ENCODE results near the gene TRIM75. TPM values are rescaled to one million over a fixed set of nuclear protein-coding genes. Genes with fewer than 3 reads are reported as not detected.
"Not testable (repeated sequence)": the region's sequence is repeated elsewhere in the genome, so short reads cannot be mapped to it uniquely, and the experiment has no call there.

TRIM75 gene
- total and polyA plus RNA-seq, 7 donors: not detected

DNA sequence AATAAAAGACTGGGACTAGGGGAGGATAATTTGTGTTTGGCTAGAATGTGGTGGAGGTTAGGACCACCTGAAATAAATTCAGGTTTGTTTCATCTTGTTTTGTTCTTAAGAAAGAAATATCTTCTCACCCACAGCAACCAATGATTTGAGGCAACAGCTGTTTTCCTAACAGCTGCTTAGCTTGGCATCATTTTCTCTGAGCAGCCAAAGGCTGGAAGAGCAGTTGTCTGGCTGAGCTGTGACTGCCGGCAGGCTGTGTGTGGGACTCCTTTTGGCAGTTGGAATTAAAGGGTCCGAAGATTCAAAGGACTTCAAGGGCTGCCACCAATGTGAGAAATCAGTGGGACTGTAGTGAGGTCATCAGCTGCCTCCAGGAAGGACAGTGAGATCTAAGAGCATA lies 5.0 kb downstream of the TRIM75 start:
- intact Hi-C loops (cut with DNase I): no loop called here
- no peak for ATAC-seq
- 14 to 31% (median 24%) methylated on average over 2 of the region's 2 CpGs for WGBS, 3 donors

DNA sequence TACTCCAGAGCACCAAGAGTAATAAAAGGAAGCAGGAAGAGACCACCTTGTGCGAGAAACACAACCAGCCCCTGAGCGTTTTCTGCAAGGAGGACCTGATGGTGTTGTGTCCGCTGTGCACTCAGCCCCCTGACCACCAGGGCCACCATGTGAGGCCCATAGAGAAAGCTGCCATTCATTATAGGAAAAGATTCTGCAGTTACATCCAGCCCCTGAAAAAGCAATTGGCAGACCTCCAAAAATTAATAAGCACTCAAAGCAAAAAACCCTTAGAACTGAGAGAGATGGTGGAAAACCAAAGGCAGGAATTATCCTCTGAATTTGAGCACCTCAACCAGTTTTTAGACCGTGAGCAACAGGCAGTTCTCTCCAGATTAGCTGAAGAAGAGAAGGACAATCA lies 5.7 kb downstream of the TRIM75 start:
- no peaks in the 10 kb centered on the region for H3K4me1 ChIP-seq
- H3K9me3 ChIP-seq: no peaks in the 10 kb centered on the region
- TF ChIP-seq, protein P1, sequence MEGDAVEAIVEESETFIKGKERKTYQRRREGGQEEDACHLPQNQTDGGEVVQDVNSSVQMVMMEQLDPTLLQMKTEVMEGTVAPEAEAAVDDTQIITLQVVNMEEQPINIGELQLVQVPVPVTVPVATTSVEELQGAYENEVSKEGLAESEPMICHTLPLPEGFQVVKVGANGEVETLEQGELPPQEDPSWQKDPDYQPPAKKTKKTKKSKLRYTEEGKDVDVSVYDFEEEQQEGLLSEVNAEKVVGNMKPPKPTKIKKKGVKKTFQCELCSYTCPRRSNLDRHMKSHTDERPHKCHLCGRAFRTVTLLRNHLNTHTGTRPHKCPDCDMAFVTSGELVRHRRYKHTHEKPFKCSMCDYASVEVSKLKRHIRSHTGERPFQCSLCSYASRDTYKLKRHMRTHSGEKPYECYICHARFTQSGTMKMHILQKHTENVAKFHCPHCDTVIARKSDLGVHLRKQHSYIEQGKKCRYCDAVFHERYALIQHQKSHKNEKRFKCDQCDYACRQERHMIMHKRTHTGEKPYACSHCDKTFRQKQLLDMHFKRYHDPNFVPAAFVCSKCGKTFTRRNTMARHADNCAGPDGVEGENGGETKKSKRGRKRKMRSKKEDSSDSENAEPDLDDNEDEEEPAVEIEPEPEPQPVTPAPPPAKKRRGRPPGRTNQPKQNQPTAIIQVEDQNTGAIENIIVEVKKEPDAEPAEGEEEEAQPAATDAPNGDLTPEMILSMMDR (IDR thresholded peaks at IDR 0.05): no peak
- DNase-seq (no peak), ATAC-seq (no peak)
- H3K27me3 ChIP-seq (ENCODE audit: insufficient read depth in 3 of 3, low read length in 2 of 3): no peaks in the 10 kb centered on the region
- intact Hi-C loops (cut with DNase I): no loop called here
- H3K4me3 ChIP-seq: no peak overlapping the region
- H3K27ac ChIP-seq: no peak overlapping the region
- WGBS, 3 donors: 50 to 65% (median 59%) methylated on average over 4 of the region's 4 CpGs
- H3K36me3 ChIP-seq (ENCODE audit: insufficient read depth in 1 of 2, low read depth in 1 of 2): no peaks in the 10 kb centered on the region

More for the DNA sequence above, 5.0 kb downstream of the TRIM75 start:
- Histone ChIP-seq H3K36me3 (ENCODE audit: insufficient read depth in 1 of 2, low read depth in 1 of 2) (no peaks in the 10 kb centered on the region), H3K4me3 (no peak overlapping the region), H3K9me3 (no peaks in the 10 kb centered on the region), H3K27me3 (ENCODE audit: insufficient read depth in 3 of 3, low read length in 2 of 3) (no peaks in the 10 kb centered on the region), H3K4me1 (no peaks in the 10 kb centered on the region), H3K27ac (no peak overlapping the region)
- DNase-seq: no peak
- TF ChIP-seq, protein P1 (IDR thresholded peaks at IDR 0.05): no peak

DNA sequence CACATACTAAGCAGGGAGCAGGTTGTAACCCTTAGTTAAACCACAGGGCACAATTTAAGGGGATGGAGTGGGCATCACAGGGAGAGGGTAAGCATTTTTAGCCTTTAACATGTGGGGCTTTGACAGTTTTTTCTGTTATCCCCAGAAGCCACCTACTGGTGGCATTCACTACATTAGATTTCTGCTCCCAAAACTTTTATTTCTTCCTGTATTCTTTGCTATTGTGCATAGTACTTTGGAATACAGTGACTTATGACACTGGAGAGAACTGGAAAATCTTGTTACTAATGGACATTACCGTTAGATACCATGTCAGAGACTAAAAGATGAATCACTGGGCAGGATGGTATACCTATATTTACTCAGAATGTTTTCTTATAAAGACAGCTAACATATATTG lies 7.3 kb downstream of the TRIM75 start:
- intact Hi-C loops (cut with DNase I): no loop called here

DNA sequence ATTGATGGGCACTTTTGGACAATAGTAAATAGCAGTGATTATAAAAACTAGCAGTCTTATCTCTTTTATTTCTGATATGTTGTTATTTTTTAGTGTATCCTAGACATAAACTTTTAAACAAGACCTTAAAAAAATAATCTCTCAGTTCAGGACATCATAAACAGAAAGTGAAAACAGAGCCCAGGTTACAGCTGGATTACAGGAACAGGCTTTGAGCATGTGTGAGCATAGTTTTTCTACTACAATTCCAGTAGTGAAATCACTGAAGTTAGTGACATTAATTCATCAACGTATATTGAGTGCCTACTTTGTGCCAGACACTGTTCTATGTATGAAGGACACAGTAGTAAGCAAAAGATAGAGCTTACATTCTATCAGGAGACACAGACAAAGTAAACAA lies 16.9 kb downstream of the TRIM75 start:
- H3K27ac ChIP-seq: no peak overlapping the region
- peaks cover 0 to 4% of the 10 kb centered on the region in 2 donors for H3K36me3 ChIP-seq (ENCODE audit: insufficient read depth in 1 of 2, low read depth in 1 of 2)
- H3K4me3 ChIP-seq: no peak overlapping the region
- intact Hi-C loops (cut with DNase I): no loop called here
- H3K27me3 ChIP-seq (ENCODE audit: insufficient read depth in 3 of 3, low read length in 2 of 3): no peaks in the 10 kb centered on the region
- 77 to 85% (median 83%) methylated on average over 1 of the region's 1 CpG for WGBS, 3 donors
- no peaks in the 10 kb centered on the region for H3K4me1 ChIP-seq
- DNase-seq: no peak
- TF ChIP-seq, protein P1 (IDR thresholded peaks at IDR 0.05): no peak
- H3K9me3 ChIP-seq: no peaks in the 10 kb centered on the region
- no peak for ATAC-seq

More for the DNA sequence above, 7.3 kb downstream of the TRIM75 start:
- WGBS, 3 donors: 27 to 55% (median 37%) methylated on average over 1 of the region's 1 CpG
- Histone ChIP-seq H3K4me1 (no peaks in the 10 kb centered on the region), H3K27me3 (ENCODE audit: insufficient read depth in 3 of 3, low read length in 2 of 3) (no peaks in the 10 kb centered on the region), H3K4me3 (no peak overlapping the region), H3K36me3 (ENCODE audit: insufficient read depth in 1 of 2, low read depth in 1 of 2) (no peaks in the 10 kb centered on the region), H3K9me3 (no peaks in the 10 kb centered on the region), H3K27ac (no peak overlapping the region)
- ATAC-seq (no peak), DNase-seq (no peak)
- TF ChIP-seq, protein P1 (IDR thresholded peaks at IDR 0.05): no peak

DNA sequence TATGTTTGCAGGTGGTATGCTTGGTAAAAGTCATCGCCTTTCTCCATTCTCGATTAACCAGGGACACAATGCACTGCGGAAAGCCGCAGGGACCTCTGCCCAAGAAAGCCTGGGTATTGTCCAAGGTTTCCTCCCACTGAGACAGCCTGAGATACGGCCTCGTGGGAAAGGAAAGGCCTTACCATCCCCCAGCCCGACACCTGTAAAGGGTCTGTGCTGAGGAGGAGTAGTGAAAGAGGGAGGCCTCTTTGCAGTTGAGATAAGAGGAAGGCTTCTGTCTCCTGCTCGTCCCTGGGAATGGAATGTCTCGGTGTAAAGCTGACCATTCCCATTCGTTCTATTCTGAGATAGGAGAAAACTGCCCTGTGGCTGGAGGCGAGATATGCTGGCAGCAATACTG lies 19.7 kb downstream of the TRIM75 start:
- H3K4me3 ChIP-seq; H3K27ac ChIP-seq; H3K27me3 ChIP-seq (ENCODE audit: insufficient read depth in 3 of 3, low read length in 2 of 3); H3K9me3 ChIP-seq; H3K4me1 ChIP-seq; intact Hi-C loops (cut with DNase I); DNase-seq; ATAC-seq: not testable (repeated sequence)
- WGBS, 3 donors: 69 to 71% (median 69%) methylated on average over 11 of the region's 11 CpGs
- H3K36me3 ChIP-seq (ENCODE audit: insufficient read depth in 1 of 2, low read depth in 1 of 2): peaks cover 0 to 15% of the 10 kb centered on the region in 2 donors

Measured in psoas muscle (tissue), 8 donors.